GM19240 (cell line): ENCODE results near the gene PPP1R3F.
"Not testable (repeated sequence)": the region's sequence is repeated elsewhere in the genome, so short reads cannot be mapped to it uniquely, and the experiment has no call there.

Source experiments
- DNase-seq: peaks from one replicate; pipeline ENCODE4 v3.0.0; 2011; ENCODE audit warnings: low spot score; ENCODE audit not compliant: insufficient read length

Gene PPP1R3F

GRCh38 chrX:49308604-49309269, 39.1 kb downstream of the PPP1R3F start:
- no peak for DNase-seq

GRCh38 chrX:49309401-49309981, 39.9 kb downstream of the PPP1R3F start:
- DNase-seq, result no peak

DNA sequence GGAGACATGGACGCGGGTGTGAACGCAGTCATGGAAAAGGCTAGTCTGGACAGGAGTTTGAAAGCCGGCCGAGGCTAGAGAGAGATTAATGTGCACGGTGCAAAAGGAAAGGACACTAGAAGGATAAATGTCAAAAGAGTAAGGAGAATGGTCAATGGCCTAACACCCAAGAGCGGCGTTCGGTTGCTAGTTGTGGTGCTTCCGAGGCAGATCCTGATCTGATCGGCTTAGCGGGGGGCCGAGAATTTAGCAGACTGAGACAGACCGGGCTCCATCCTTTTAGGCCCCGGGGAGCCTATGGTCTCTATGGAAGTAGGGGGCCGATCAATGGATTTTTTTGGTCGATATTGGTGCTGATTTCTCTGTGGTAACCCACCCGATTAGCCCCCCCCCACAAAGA, 40.8 kb downstream of the PPP1R3F start:
- DNase-seq, result no peak

GRCh38 chrX:49312176-49312575, 42.6 kb downstream of the PPP1R3F start:
- DNase-seq, result no peak

DNA sequence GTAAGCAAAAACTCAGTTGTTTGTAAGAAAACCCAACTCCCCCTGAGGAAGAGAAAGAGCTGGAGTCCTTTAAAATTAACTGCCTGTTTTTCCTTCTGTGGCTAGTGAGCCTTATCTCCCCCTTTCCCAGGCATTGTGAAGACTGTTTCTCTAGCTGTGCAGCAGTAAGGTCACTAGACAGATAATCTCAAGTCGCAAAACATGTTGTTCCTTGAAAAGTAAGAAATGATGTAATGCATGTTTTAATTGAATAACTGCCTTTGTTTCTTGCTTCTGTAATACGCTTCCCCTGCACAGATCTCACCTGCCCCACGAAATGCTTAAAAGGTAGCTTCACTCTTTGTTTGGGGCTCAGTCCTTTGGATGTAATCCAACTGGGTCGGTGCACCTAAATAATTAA, 46.5 kb downstream of the PPP1R3F start:
- no peak for DNase-seq

DNA sequence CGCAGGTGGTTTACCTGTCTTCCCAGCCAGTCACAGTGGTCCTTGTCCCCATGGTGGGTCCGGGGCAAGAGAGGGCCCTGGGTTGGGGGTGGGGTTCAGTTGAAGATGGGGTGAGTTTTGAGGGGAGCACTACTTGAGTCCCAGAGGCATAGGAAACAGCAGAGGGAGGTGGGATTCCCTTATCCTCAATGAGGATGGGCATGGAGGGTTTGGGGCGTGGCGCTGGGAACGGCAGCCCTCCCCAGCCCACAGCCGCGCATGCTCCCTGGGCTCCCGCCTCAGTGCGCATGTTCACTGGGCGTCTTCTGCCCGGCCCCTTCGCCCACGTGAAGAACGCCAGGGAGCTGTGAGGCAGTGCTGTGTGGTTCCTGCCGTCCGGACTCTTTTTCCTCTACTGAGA, 52.1 kb downstream of the PPP1R3F start, which contains the start of gene GAGE12J:
TSS of gene GAGE12J (plus strand) at position 301 of the 400 bp plus-strand sequence. CDS start 1,157 bp downstream, outside the sequence.
- DNase-seq, result not testable (repeated sequence)

DNA sequence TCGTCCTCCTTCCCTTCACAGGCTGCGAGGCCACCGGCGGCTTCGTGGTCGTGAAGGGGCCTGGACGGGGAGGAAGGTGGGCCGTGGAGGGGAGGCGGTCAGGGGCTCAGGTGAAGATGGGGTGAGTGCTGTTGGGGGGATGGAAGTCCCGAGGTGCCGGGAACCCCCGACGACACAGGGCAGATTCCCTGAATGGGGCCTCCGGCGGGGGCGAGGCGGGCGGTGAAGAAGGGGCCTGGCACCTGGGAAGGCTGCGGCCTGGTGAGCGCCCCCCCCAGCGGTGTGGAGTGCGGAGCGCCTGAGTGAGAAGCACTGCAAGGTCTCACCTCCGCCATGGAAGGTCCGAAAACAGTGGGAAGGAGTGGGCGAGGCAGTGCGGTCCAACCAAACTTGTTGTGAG, 52.7 kb downstream of the PPP1R3F start:
- not testable (repeated sequence) for DNase-seq

- DNase-seq, result not testable (repeated sequence)
These were observed 54.1 kb downstream of the PPP1R3F start for GRCh38 chrX:49323735-49324134.

DNA sequence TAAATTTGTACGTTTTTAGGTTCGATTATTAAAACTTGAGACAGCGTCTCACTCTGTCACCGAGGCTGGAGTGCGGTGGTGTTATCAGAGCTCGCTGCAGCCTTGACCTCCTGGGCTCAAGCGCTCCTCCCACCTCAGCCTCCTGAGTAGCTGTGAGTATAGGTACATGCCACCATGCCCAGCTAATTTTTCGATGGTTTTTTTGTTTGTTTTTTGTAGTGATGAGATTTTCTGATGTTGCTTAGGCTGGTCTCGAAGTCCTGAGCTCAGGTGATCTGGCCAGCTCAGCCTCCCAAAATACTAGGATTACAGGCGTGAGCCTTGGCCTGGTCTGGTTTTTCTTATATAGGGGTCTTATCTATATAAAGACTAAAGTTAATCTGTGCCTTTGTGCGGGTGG, 60.8 kb downstream of the PPP1R3F start:
- DNase-seq, result not testable (repeated sequence)

GRCh38 chrX:49331282-49331681, 61.7 kb downstream of the PPP1R3F start, which contains the start of gene GAGE13:
Gene GAGE13 (plus strand): TSS chrX:49331582. CDS start chrX:49332738, 1,156 bp downstream.
- DNase-seq, result not testable (repeated sequence)

DNA sequence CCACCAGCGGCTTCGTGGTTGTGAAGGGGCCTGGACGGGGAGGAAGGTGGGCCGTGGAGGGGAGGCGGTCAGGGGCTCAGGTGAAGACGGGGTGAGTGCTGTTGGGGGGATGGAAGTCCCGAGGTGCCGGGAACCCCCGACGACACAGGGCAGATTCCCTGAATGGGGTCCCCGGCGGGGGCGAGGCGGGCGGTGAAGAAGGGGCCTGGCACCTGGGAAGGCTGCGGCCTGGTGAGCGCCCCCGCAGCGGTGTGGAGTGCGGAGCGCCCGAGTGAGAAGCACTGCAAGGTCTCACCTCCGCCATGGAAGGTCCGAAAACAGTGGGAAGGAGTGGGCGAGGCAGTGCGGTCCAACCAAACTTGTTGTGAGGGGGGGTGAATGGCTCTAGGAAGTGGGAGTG, 62.2 kb downstream of the PPP1R3F start:
- DNase-seq, result not testable (repeated sequence)
